ENCODE results near the gene OTUD5. TPM values are rescaled to one million over a fixed set of nuclear protein-coding genes. Genes with fewer than 3 reads are reported as not detected.

Gene OTUD5
- total RNA-seq, 1 donor: 26.0 TPM

- DNase-seq (ENCODE audit: low read depth): peak; percentile 28
- no peak overlapping the region for H3K4me3 ChIP-seq (ENCODE audit: low read depth, low read length)
- no peak for TF ChIP-seq CTCF (IDR thresholded peaks at IDR 0.05; ENCODE audit: insufficient read depth, low read length)
Observed at GRCh38 chrX:48966796-48967579, 9.6 kb upstream of the OTUD5 start.

GRCh38 chrX:48965959-48966358, 8.6 kb upstream of the OTUD5 start:
- no peak overlapping the region for H3K4me3 ChIP-seq (ENCODE audit: low read depth, low read length)
- no peak for TF ChIP-seq CTCF (IDR thresholded peaks at IDR 0.05; ENCODE audit: insufficient read depth, low read length)
- DNase-seq (ENCODE audit: low read depth): no peak

GRCh38 chrX:48961585-48962091, 4.2 kb upstream of the OTUD5 start:
- no peak overlapping the region for H3K4me3 ChIP-seq (ENCODE audit: low read depth, low read length)
- DNase-seq (ENCODE audit: low read depth): peak; percentile 77
- no peak for TF ChIP-seq CTCF (IDR thresholded peaks at IDR 0.05; ENCODE audit: insufficient read depth, low read length)

DNA sequence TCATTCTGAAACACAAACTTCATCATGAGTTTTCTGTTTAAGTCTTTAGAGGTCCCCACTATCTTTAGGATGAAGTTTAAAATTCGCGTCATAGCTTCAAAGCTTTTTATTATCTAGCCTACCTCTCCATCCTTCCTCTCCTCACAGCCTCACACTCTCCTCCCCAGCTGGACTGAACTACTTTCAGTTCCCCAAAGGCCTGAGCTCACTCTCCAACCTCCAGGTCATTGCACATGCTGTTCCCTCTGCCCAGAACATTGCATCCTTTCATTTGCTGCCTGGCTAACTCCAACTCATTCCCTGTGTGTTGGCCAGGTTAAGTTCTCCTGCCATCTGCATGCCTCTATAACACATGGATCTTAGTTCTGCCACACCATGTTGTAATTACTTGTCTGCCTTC, 2.9 kb upstream of the OTUD5 start:
- no peak for DNase-seq (ENCODE audit: low read depth)
- H3K4me3 ChIP-seq (ENCODE audit: low read depth, low read length): no peak overlapping the region
- no peak for TF ChIP-seq CTCF (IDR thresholded peaks at IDR 0.05; ENCODE audit: insufficient read depth, low read length)

DNA sequence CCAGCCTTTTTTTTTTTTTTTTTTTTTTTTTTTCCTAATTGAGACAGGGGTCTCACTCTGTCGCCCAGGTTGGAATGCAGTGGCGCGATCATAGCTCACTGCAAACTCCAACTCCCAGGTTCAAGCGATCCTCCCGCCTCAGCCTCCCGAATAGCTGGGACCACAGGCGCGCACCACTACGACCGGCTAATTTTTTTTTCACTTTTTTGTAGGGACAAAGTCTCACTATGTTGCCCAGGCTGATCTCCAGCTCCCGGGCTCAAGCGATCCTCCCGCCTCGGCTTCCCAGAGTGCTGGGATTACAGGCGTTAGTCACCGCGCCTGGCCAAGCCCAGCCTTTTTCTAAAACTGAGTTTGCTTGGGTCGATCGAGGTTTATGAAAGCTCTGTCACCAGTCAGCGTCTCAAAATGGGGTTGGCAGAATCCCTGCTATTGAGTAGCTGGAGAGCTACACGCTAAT, 1.3 kb upstream of the OTUD5 start:
- peak; percentile 70 for DNase-seq (ENCODE audit: low read depth)
- H3K4me3 ChIP-seq (ENCODE audit: low read depth, low read length): peak overlapping the region; percentile 62
- TF ChIP-seq CTCF (IDR thresholded peaks at IDR 0.05; ENCODE audit: insufficient read depth, low read length): no peak

- TF ChIP-seq CTCF (IDR thresholded peaks at IDR 0.05; ENCODE audit: insufficient read depth, low read length): no peak
- peak overlapping the region; percentile 79 for H3K4me3 ChIP-seq (ENCODE audit: low read depth, low read length)
- peak; percentile 98 for DNase-seq (ENCODE audit: low read depth)
Observed at GRCh38 chrX:48957827-48958634, 624 bp upstream of the OTUD5 start.
